ENCODE data around the gene GHRHR.

- no peak for TF ChIP-seq POLR2AphosphoS5 (IDR thresholded peaks at IDR 0.05; ENCODE audit: low read depth, low read length)
- no peak for TF ChIP-seq POLR2A (IDR thresholded peaks at IDR 0.05; ENCODE audit: low read depth, low read length)
Measured at GRCh38 chr7:31003097-31003496, 39.3 kb downstream of the GHRHR start.

Data from GM12892 (cell line).